GM12878 (cell line): ENCODE data around the gene PILRB. TPM values are rescaled to one million over a fixed set of nuclear protein-coding genes. Genes with fewer than 3 reads are reported as not detected.

Experiments
- BCLAF1 ChIP-seq: fragments of 450-650 bp; IDR thresholded peaks from 2 replicates; pipeline ENCODE4 v1.6.1; 2017; ENCODE audit warnings: antibody characterized with exemption, mild to moderate bottlenecking, moderate library complexity
- BHLHE40 ChIP-seq, 2 experiments: fragments of 450-650 bp in 1 of 2; IDR thresholded peaks; 2 replicates each; pipeline ENCODE4 v1.6.1; 2011 to 2017; ENCODE audit warnings: low read depth in 2 of 2, borderline replicate concordance in 1 of 2, improper control_type of control experiment in 1 of 2, low read length in 1 of 2, mild to moderate bottlenecking in 1 of 2
- CHD2 ChIP-seq: IDR thresholded peaks from 2 replicates; pipeline ENCODE4 v1.6.1; 2011; ENCODE audit warnings: low read depth, low read length, improper control_type of control experiment, borderline replicate concordance
- CREB1 ChIP-seq: IDR thresholded peaks from 2 replicates; pipeline ENCODE4 v1.6.1; 2012; ENCODE audit warnings: low read depth, mild to moderate bottlenecking, inconsistent platforms
- CREM ChIP-seq: IDR thresholded peaks from 2 replicates; pipeline ENCODE4 v1.6.1; 2014; ENCODE audit warnings: antibody characterized with exemption, low read depth
- GABPA ChIP-seq: IDR thresholded peaks from 2 replicates; pipeline ENCODE4 v1.6.1; 2014; ENCODE audit warnings: antibody characterized with exemption, low read depth, mild to moderate bottlenecking, inconsistent platforms
- IKZF2 ChIP-seq, 2 experiments: fragments of 450-650 bp; IDR thresholded peaks; 2 replicates each; pipeline ENCODE4 v1.6.1; 2017; ENCODE audit warnings: mild to moderate bottlenecking in 2 of 2, moderate library complexity in 2 of 2
- MEF2A ChIP-seq: IDR thresholded peaks from 2 replicates; pipeline ENCODE4 v1.6.1; 2011; ENCODE audit warnings: low read depth, mild to moderate bottlenecking, low read length, moderate library complexity; ENCODE audit not compliant: insufficient read depth
- NFYA ChIP-seq: IDR thresholded peaks from 2 replicates; pipeline ENCODE4 v1.6.1; 2011; ENCODE audit warnings: low read depth, mild to moderate bottlenecking, low read length, improper control_type of control experiment, borderline replicate concordance
- NR2C2 ChIP-seq: IDR thresholded peaks from 2 replicates; pipeline ENCODE4 v1.6.1; 2011; ENCODE audit warnings: borderline replicate concordance, low read depth; ENCODE audit not compliant: control insufficient read depth, insufficient read length
- PAX5 ChIP-seq: IDR thresholded peaks from 2 replicates; pipeline ENCODE4 v1.6.1; 2011; ENCODE audit warnings: low read depth, low read length, borderline replicate concordance
- PKNOX1 ChIP-seq: fragments of 450-650 bp; IDR thresholded peaks from 2 replicates; pipeline ENCODE4 v1.6.1; 2016; ENCODE audit warnings: mild to moderate bottlenecking
- RAD21 ChIP-seq: IDR thresholded peaks from 2 replicates; pipeline ENCODE4 v1.6.1; 2011; ENCODE audit warnings: mild to moderate bottlenecking, low read depth, low read length, moderate library complexity; ENCODE audit not compliant: insufficient read depth
- STAT3 ChIP-seq: IDR thresholded peaks from 2 replicates; pipeline ENCODE4 v1.6.1; 2011; ENCODE audit warnings: low read depth, low read length, improper control_type of control experiment
- ZBTB11 ChIP-seq: fragments of 450-650 bp; formaldehyde crosslinking; IDR thresholded peaks from 2 replicates; pipeline ENCODE4 v1.5.0; 2022; ENCODE audit warnings: mild to moderate bottlenecking, missing genetic modification characterization
- ZNF592 ChIP-seq: fragments of 450-650 bp; IDR thresholded peaks from 2 replicates; pipeline ENCODE4 v1.6.1; 2017; ENCODE audit warnings: mild to moderate bottlenecking, moderate library complexity
- polyA plus RNA-seq, 11 experiments: library from polyadenylated mRNA; depleted of rRNA in 4 of 11; unstranded in 6 of 11; stranded (reverse) in 5 of 11; fragments of >200 nt; fragmentation: Nextera tagmentation in 4 of 11; fragmentation: Illumina TruSeq in 1 of 11; extraction: Ambion mirVana in 4 of 11; extraction: Trizol in 1 of 11; gene quantifications; 1 replicate in 1 of 11; 2 replicates in 10 of 11; pipeline versions ENCODE4 v1.2.1 to v1.2.3, GENCODE V29; 2011 to 2016; ENCODE audit warnings: inconsistent platforms in 2 of 11, missing spikeins in 2 of 11, low read depth in 1 of 11
- total RNA-seq, 4 experiments: library from RNA; depleted of rRNA in 3 of 4; stranded (reverse); fragments of >200 nt in 3 of 4; fragmentation: Illumina TruSeq in 1 of 4; extraction: Trizol in 1 of 4; gene quantifications; 2 replicates each; pipeline versions ENCODE4 v1.2.1 to v1.2.3, GENCODE V29; 2013 to 2021

The PILRB gene
- total and polyA plus RNA-seq, 10 of the 15 experiments (the other 5 are each of a cell fraction or from before 2014, with no cell fraction given), result 2.6 to 50.3 (median 22.0) TPM

GRCh38 chr7:100407285-100408180, 49.6 kb downstream of the PILRB start (continued):
- no peak for TF ChIP-seq ZBTB11 (CRISPR knock-in tag)
- no peak for TF ChIP-seq MEF2A
- peak; percentile 87 for TF ChIP-seq RAD21
- TF ChIP-seq BCLAF1, result no peak
- no peak for TF ChIP-seq GABPA
- no peak; a peak in 2 of 4 replicates for TF ChIP-seq IKZF2 (IDR thresholded peaks at IDR 0.05)
- no peak for TF ChIP-seq PAX5
- TF ChIP-seq CREB1, result no peak
- TF ChIP-seq NFYA, result no peak
- TF ChIP-seq STAT3, result no peak
- TF ChIP-seq PKNOX1, result no peak; the same call in 1 of the 2 replicates
- no peak for TF ChIP-seq NR2C2
- TF ChIP-seq CHD2, result no peak
- 0 out of 4 replicates have a peak, but pooled peaks of 1 of the 2 experiments have one; percentile 33 for TF ChIP-seq BHLHE40 (IDR thresholded peaks at IDR 0.05; ENCODE audit: borderline replicate concordance in 1 of 2, low read depth in 2 of 2, low read length in 1 of 2)
- TF ChIP-seq CREM, result no peak
- no peak for TF ChIP-seq ZNF592
